Neutrophil (primary cell): ENCODE measurements around the gene ZNHIT6.

ENCODE experiments used
- H3K27ac ChIP-seq: fragments of 200-600 bp; sonication (generic); 2 replicates; pipeline ENCODE4 v1.5.1; 2016; ENCODE audit warnings: mild to moderate bottlenecking, moderate library complexity
- H3K27me3 ChIP-seq: fragments of 200-600 bp; sonication (generic); 2 replicates; pipeline ENCODE4 v1.6.0; 2016; ENCODE audit warnings: mild to moderate bottlenecking
- H3K36me3 ChIP-seq: fragments of 200-600 bp; sonication (generic); 2 replicates; pipeline ENCODE4 v1.5.1; 2017
- H3K4me1 ChIP-seq, 2 experiments: fragments of 200-600 bp in 1 of 2; sonication (generic) in 1 of 2; 1 replicate in 1 of 2; 2 replicates in 1 of 2; pipeline versions ENCODE4 v1.5.1 to v1.6.1; 2013 to 2016; ENCODE audit warnings: low read depth in 1 of 2, low read length in 1 of 2, mild to moderate bottlenecking in 1 of 2, moderate library complexity in 1 of 2; ENCODE audit not compliant: control insufficient read depth in 1 of 2, insufficient read depth in 1 of 2
- H3K4me3 ChIP-seq, 2 experiments: fragments of 200-600 bp in 1 of 2; sonication (generic) in 1 of 2; 1 replicate in 1 of 2; 2 replicates in 1 of 2; pipeline ENCODE4 v1.5.1; 2013 to 2016; ENCODE audit warnings: low read depth in 1 of 2, low read length in 1 of 2, mild to moderate bottlenecking in 1 of 2, moderate library complexity in 1 of 2
- H3K9me3 ChIP-seq: fragments of 200-600 bp; sonication (generic); 2 replicates; pipeline ENCODE4 v1.5.1; 2016
- CTCF ChIP-seq: fragments of 200-600 bp; sonication (generic); IDR thresholded peaks from 2 replicates; pipeline ENCODE4 v1.5.1; 2016; ENCODE audit warnings: antibody characterized with exemption

ZNHIT6 gene

DNA sequence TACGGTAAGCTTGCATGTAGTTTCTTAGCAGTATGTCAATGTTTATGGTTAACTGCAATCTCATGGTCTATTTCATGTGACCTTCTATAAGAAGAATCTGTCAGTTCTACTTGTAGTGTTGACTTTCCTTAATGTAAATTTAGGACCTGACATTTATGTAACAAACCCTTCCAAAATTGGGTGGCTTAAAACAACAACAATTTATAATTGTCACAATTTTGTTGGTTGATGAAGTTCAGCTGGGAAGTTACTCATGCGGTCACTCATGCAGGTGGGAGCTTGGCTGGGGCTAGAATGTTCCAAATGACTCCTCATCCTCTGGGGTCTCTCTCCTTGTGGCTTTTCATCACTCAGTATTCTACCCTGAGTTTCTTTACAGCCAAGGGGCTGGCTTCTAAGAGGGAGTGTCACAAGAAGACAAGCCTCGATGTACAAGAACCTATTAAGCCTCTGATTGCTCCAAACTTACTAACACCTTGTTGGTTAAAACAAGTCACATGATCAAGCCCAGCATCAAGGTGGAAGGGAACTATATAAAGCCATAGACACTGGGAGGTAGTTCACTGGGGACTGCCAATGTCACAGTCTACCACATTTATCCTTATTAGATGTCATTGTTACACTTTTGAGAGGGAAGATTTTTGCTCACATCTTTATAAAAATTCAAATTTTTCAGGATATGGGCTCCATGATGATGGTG, 103.8 kb downstream of the ZNHIT6 start:
- no peak for TF ChIP-seq CTCF
- Histone ChIP-seq H3K27ac (no peak overlapping the region), H3K4me3 (no peak overlapping the region), H3K4me1 (no peaks in the 10 kb centered on the region), H3K9me3 (no peaks in the 10 kb centered on the region), H3K27me3 (no peaks in the 10 kb centered on the region), H3K36me3 (no peaks in the 10 kb centered on the region)

- Histone ChIP-seq H3K4me1 (no peaks in the 10 kb centered on the region), H3K27me3 (no peaks in the 10 kb centered on the region), H3K36me3 (no peaks in the 10 kb centered on the region), H3K9me3 (no peaks in the 10 kb centered on the region), H3K27ac (no peak overlapping the region), H3K4me3 (no peak overlapping the region)
- TF ChIP-seq CTCF = no peak
These were observed 105.0 kb downstream of the ZNHIT6 start for GRCh38 chr1:85603086-85603880.

- no peak overlapping the region for H3K27ac ChIP-seq
- no peak overlapping the region for H3K4me3 ChIP-seq
- H3K27me3 ChIP-seq = no peaks in the 10 kb centered on the region
- H3K4me1 ChIP-seq = no peaks in the 10 kb centered on the region
- no peaks in the 10 kb centered on the region for H3K36me3 ChIP-seq
- no peak for TF ChIP-seq CTCF
- no peaks in the 10 kb centered on the region for H3K9me3 ChIP-seq
These were observed 105.7 kb downstream of the ZNHIT6 start for GRCh38 chr1:85602571-85602970.

DNA sequence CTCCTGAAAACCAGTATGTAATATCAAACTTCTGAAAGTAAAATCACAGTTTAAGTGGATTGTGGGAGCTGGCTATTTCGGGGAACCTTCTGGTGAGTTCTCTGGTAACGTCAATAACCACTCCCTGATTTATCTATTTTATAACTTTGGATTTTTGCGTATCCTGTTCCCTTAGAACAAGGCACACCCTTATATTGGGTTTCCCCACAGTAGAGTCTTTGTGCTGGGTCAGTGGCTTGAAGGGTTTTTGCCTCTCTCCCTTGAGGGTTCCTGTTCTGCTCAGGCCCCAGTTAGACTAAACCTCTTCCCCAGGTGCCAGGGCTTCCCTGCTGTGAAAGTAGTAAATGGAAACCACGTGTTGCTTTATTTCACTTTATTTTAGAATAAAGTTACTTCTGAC, 106.3 kb downstream of the ZNHIT6 start:
- Histone ChIP-seq H3K4me1 (no peaks in the 10 kb centered on the region), H3K36me3 (no peaks in the 10 kb centered on the region), H3K27ac (no peak overlapping the region), H3K27me3 (no peaks in the 10 kb centered on the region), H3K9me3 (no peaks in the 10 kb centered on the region), H3K4me3 (no peak overlapping the region)
- TF ChIP-seq CTCF = no peak

GRCh38 chr1:85599681-85600080, 108.6 kb downstream of the ZNHIT6 start:
- H3K27ac ChIP-seq = no peak overlapping the region
- H3K27me3 ChIP-seq = no peaks in the 10 kb centered on the region
- H3K9me3 ChIP-seq = no peaks in the 10 kb centered on the region
- H3K4me3 ChIP-seq = no peak overlapping the region
- H3K4me1 ChIP-seq = no peaks in the 10 kb centered on the region
- no peaks in the 10 kb centered on the region for H3K36me3 ChIP-seq
- no peak for TF ChIP-seq CTCF
